Activated T-cell treated with anti-CD3 and anti-CD28 coated beads, Interleukin-2, amount 50 U/mL, for 1 hour (primary cell): ENCODE measurements around the gene ANKMY1.
A peak's percentile ranks its signal among the peaks of the same experiment; 100 is the strongest.

ENCODE experiments used
- DNase-seq: peaks from one replicate; pipeline ENCODE4 v3.0.0-alpha.2; 2020

Gene ANKMY1

DNA sequence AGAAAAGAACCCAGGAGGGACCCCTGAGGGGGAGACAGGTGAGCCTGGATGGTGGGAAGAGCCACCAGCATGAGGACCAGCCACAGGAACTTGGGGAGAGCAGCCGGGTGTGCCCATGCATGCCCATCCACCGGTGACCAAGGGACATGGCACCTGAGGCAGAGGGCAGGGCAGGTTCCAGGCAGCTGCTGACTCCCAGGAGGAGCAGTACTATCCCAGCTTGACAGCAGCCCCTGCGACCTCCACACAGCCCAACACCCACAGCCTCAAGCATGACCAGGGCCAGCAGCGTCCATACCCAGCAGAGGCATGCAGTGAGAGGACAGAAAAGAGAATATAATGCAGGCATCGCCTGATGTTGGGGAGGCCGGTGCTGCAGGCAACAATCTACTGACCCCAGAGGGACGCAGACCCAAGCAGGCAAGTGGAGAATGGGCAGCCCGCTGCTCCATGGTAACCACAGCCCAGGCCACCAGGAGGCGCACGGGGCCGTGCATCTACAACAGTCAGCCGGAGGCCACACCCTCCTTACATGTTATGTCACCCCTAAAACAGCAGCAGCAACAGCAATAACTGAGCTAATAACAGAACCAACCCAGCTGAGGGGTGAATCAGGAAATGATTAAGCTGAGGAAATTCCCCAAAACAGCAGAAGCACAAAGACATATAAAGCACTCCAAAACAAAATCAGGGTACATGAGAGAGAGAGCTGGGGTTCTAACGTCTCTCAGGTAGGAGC lies 44.1 kb downstream of the ANKMY1 start:
- peak; percentile 85 for DNase-seq

DNA sequence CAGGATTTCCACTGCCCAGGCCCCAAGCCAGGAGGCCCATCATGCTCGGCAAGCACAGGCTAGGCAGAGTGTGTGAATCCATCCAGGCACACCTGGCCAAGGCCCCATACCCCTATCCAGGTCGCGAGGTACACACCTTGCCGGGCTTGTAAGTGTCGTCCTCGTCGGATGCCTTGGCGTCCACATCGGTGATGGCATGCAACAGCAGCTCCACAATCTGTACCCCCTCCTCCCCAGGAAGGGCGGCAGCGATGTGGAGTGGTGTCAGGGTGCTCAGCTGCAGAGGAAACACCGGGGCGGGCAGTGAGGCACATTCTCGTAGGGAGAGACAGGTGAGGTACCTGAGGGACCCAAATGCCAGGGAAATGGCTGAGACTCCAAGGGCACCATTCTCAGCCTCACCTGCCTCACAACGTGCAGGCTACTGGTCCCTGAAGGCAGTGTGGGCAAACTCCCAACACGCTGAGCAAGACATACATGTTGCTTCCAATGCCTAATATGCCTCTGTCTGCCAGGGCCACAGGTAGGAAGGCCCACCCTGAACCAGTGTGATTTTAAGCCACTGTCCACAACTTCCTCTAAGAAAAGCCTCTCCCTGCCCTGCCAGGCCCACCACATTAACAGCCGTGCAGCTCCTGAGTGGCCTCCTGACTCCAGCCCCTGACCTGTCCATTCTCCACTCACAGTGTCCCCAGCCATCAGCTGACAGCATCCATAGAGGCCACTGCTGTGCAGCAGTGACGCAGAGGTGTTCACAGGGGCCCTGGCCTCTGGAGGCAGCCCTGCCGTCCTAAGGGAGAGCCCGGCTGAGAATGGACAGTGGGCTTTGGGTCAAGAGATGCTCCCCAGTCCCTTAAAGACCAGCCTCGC lies 44.9 kb downstream of the ANKMY1 start:
- peak; percentile 15 for DNase-seq

DNA sequence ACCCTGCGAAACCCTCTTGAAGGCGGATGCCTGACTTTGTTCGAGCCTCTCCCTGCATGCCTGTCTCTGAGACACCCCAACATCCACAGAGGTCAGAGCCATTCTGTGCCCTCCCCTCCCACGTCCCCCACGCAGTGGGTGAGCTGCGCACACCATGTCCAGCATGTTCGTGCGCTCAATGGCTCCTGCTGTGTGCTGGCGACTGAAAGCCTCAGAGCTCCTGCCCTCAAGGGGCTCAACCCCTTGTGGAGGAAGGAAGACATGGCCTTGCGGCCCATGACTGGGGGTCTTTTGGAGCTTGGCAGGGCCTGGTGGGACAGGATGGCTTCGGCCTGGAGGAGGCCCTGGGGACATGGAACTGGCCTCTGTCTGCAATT lies 45.7 kb downstream of the ANKMY1 start:
- peak; percentile 10 for DNase-seq

DNA sequence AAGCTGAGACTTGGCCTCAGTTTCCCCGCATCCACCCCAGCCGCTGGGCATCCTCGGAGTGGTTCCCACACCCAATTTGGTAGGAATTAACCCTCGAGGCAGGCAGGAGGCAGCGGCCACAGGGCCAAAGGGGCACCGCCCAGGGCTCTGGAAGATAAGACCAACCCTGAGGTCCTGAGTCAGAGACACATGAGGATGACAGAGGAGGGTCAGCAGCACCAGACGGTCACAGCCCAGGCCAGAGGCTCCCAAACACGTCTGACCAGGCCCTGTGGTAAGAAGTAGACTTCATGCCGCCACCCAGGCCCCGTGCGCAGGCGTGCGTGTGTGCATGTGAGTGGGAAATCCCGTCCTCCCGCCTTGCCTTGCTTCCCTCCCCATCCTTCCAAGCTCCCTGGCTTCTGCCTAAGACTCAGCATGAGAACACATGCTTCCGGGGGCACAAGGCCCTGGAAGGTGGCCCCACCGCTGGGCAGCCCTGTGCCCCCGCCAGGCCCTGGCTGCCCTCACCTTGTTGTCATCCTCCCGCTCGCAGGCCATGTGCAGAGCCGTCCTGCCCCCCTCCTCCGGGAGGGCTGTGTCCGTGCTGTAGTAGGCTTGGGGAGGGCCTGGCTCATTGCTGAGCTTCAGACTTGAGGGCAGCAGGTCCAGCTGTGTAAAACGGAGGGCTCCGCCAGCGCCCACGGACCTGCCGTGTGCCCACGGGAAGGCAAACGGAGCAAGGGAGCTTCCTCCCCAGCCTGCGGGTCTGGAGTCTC lies 46.3 kb downstream of the ANKMY1 start:
- peak; percentile 12 for DNase-seq

DNA sequence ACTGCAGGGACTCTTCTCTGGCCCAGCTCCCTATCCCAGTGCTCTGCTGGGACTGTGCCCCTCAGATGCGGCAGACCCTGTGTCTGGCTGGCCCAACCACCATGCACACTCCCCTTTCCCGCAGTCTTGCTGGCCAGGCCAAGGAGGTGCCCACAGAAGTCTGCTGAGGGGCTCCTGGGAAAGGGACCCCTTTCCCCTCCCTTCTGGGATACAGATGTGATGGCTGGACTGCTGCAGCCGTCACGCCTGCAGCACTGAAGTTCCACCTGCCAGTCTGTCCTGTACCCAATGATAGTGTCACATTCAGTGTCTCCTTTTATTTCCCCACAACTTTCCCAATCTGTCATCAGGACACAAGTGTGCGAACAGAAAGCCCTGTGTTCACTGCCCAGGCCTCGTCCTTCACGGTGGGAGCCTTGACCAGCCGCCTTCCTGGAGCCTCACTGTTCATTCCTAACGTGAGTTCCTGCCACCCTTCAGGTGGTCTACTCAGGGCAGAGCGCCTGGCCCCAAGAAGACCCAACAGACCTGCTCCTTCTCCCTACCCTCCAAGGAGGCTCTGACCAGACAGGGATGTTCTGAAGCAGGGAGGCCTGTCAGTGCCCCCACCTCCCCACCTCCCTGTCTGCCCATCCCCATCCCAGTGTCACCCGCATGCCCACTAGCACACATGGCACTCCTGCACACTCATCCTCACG lies 47.1 kb downstream of the ANKMY1 start:
- DNase-seq, result peak; percentile 6

DNA sequence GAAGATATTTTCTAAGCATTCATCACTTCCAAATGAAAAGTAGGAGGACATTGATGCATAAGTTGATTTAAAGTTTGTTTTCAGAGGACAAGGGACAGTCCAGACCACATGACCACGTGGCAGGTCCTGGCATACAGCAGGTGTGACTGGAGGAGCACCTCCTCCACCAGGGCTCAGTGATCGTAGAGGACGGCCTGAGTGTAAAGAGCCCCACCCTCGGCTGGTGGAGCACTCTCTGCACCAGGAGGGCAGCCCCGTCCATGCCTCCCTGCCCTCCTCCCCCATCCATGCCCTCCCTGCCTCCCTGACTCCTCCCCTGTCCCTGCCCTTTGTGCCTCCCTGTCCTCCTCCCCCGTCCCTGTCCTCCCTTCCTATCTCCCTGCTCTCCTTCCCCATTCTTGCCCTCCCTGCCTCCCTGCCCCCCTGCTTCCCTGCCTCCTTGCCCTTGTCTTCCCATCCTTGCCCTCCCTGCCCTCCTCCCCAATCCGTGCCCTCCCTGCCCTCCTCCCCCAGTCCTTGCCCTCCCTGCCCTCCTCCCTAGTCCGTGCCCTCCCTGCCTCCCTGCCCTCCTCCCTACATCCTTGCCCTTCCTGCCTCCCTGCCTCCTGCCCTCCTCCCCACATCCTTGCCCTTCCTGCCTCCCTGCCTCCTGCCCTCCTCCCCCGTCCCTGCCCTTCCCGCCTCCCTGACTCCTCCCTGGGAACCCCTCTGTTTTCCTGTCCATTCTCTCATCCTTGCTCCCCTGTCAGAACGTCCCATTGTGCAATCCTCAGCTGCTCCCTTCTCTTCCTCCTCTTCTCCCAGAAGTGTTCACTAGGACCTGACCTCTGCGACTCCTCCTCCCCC lies 47.9 kb downstream of the ANKMY1 start:
- DNase-seq, result peak; percentile 8

DNA sequence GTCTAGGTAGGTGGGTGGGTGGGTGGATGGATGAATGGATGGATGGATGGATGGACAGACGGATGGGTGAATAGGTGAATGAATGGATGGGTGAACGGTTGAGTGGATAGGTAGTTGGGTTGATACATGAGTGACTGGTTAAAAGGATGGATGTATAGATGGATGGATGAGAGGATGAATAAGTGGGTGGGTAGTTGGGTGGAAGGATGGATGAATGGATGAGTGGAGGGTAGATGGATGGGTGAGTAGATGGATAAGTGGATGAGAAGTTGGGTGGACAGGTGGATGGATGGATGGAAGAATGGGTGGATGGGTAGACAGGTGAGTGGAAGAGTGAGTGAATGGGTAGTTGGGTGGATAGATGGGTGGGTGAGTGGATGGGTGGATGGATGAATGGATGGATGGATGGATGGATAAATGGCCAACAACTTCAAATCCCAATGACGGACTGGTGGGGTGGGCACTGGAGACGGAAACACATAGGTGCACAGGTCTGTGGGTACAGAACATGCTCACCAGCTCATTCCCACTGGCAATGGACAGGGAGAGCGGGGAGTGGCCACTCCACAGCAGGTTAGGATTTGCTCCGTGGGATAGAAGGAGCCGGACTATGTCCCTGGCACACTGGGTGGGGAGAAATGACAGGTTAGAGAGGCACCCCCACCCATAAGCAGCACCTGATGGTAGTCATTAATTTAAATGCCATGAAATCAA lies 48.8 kb downstream of the ANKMY1 start:
- DNase-seq, result peak; percentile 10

DNA sequence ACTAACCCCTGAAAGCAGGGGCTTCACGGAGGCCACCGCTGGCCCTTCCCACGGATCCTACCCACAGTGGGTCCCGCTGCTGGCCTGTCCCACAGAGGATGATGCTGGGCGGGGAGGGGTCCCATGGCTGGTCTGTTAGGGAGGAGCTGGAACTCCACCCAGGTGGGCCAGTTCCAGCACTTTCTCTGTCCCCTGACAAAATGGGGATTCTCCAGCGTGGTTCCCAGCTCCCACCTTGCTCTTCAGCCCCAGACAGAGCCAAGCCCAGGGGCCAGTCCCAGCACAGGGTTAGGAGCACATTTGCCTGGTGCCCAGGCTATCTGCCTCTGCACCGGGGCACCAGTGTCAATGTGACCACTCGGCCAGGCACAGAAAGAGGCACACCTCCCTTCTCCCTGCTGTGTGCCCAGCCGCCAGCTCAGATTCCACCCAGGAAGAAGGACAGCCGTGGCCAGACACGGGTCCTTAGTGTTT lies 50.0 kb downstream of the ANKMY1 start:
- peak; percentile 12 for DNase-seq

DNA sequence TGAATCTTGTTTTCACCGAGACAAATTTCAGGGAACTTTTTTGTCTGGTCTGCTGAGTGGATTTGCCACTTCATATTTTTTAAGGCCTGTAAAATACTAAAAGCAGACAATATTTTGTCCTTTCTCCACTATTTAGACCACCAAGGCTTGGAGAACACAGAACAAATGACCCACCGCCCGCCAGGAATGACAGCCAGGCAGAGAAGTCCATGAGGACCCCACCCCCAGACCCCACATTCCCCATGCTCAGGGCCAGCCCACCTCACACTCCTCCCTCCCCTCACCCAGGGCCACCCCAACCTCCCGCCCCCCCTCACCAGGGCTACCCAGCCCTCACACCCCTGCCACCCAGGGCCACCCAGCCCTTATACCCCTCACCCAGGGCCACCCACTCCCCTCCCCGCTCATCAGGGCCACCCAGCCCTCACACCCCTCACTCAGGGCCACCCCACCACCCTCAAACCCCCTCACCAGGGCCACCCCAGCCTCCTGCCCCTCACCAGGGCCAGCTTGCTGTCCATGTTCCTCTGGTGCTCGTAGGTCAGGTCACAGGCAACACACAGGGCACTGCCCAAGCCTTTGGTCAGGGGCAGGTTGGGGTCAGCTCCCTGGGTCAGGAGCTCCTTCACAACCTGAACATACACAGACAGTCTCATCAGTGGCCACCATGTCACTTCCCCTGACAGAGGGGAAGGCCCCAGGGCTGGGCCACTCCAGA lies 50.6 kb downstream of the ANKMY1 start:
- no peak for DNase-seq

DNA sequence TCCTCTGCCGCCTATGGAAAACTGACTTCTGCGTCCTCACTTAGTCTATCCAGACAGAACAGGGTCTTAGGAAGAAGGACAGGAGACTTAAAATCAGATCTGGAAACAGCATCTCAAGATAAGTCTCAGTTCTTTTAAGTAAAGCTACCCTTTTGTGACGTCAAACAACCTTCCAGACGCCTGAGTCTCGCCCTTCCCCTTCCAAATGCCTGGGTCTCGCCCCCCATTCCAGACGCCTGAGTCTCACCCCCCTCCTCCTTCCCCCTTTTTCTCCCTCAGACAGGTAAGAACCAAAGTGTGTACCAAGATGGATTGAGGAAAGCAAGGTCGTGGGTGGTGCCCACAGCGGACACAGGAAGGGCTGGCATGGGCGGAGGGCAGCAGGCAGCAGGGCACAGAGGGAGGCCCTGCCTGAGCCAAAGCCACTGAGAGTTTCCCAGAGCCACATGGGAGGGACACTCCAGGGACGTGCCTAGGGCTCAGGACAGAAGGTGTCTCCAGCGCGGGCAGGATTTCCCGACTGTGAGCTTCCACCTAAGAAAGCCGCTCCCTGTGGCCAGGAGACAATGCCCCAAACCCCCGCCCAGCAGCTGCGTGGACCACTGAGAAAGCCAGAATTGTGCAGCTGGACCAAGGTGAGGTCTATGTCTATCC lies 51.3 kb downstream of the ANKMY1 start:
- DNase-seq, result peak; percentile 10

DNA sequence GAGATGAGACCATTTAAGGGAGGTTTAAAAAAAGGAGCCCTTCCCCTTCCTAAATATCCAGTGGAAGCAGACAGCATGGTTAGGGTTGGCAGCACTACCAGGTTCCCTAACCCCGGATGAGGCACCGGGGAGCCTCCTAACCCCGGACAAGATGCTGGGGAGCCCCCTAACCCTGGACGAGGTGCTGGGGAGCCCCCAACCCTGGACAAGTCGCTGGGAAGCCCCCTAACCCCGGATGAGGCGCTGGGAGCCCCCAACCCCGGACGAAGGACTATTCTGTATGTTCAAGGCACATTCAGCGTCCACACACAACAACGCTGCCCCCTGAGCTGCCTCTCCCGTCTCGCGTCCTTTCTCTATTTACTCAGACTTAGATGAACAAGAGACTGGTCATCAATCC lies 51.9 kb downstream of the ANKMY1 start:
- DNase-seq, result no peak

DNA sequence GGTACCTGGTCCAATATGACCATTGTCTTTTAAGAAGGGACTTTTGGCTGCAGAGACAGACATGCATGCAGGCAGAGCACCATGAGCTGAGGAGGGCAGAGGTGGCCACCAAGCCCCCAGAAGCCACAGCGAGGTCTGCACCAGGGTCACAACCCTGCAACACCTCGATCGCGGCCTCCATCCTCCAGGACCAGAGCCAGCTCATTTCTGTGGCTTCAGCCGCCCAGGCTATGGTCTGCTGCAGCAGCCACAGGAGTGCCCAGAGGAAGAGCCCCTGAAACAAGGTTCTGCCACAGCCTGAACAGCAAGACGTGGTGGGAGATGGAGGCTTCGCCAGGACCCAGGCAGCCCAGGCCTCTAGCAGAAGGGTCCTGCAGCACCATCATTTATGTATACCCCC lies 53.9 kb downstream of the ANKMY1 start:
- peak; percentile 5 for DNase-seq

DNA sequence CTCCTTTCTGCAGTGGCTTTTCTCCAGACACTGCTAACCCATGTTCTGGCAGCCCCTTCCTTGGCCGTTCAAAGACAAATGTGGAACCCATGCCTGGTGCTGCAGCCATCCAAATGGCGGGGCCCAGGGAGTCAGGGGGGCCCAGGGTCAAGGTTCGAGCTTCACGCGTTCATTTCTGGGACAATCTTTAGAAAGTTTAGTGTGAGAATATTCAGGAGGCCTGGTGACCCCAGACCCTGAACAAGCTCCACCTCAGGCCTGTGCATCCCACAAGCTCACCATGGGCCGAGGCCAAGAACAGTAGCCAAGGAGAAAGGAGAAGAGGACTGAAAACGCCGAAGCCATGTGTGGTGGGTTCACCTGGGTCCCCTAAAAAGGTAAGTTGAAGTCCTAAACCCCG lies 54.4 kb downstream of the ANKMY1 start:
- no peak for DNase-seq

DNA sequence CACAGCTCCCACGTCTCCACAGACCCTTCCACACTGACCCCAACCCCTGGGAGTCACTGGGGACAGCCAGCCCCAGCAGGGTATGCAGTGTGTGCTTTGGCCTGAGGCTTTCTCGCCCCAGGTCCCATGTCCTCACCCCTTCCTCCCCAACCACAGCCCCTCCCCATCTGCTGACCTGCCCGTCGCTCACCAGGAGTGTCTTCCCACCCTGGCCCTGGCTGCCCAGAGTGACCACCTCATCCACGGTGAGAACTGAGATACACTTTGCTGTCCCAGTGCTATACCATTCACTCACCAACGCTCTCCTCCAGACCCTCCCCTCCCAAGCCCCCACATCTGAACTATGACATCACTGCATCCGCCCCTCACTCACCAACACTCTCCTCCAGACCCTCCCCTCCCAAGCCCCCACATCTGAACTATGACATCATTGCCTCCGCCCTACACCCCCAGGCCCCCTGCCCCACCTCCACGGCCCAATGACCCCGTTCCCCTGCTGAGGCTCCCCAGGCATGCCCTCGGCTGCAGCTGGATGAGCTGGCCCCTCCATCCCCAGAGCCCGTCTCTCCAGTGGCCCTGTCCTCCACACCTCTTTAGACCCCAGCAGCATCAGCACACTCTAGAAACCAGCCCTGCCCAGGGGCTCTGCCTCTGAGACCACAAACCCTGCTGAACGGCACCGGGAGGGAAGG lies 55.2 kb downstream of the ANKMY1 start:
- DNase-seq, result no peak

DNA sequence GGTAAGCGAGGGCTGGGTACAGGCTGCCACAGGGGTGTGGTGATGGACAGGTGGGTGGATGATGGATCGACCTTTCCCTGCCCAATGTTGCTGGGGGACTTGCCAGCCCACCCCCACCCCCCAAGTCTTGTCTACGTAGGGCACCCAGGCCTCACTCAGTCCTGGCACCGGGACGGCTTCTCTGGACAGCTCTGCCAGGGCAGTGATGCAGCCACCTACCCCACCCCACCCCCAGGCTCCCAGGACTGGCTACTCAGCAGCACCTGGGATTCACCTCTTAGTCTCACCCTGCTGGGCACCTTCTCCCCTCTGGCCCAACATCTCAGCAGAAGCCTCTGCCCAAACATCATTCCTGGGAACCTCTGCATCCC lies 55.7 kb downstream of the ANKMY1 start:
- peak; percentile 10 for DNase-seq

DNA sequence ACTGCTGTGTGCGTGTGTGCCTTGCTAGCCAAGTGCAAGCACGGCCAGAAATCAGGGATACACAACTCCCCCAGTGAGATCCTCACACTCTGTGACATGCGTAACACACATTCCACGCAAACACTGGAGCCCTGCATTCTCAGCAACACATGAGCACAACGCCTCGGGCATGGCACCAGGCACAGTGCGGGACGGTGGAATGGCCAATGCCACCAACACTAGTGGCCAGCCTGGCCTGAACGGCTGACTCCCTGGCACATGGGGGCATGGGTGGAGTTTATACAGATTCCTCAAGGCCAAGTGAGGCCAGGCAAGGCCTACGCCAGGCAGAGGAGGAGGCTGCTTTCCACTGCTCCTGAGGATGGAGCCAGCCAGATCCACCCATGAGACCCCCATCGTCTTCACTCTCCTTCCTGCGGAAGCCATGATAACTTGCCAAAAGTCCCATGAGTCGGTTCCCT lies 56.2 kb downstream of the ANKMY1 start:
- no peak for DNase-seq

DNA sequence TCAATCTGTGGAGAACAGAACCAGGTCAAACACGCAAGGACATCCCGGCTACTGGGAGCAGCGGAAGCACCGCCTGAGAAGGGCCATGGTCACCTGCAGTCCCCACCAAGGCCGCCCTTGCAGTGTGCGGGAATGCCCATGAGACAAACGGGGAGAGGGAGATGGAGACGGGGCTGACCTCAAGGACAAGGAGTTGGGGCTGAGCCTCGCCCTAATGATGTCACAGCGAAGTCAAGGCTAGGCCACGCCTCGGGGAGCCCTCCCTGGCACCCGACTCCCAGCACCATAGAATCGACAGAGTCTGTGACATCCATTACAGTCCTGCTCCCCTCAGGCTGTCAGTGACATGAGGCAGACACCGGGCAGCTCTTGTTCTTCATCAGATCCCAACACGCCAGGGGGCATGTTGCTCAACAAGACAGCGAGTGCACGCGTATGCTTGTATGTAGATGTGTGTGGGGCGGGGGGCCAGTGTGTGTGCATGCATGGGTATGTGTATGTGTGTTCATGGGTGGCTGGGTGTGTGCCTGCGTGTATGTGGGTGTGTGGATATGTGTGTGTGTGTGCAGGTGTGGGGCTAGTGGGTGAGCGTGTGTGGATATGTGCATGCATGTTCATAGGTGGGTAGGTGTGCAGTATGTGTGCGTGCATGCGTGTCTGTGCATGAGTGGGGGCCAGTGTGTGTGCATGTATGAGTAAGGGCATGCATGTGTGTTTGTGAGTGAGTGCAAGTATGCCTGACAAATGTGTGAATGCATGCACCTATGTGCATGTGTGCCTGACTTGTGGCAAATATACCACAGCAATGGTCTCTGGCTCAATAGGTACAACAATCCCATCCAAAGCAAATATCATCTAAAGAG lies 57.0 kb downstream of the ANKMY1 start:
- peak; percentile 7 for DNase-seq
